RPMI8226 (cell line): ENCODE results near the gene TMEM244.
"Not testable (repeated sequence)": the region's sequence is repeated elsewhere in the genome, so short reads cannot be mapped to it uniquely, and the experiment has no call there.

Experiments used
- DNase-seq: peaks from one replicate; pipeline ENCODE4 v3.0.0-alpha.2; 2015

The TMEM244 gene

GRCh38 chr6:129802920-129803319 is 58.2 kb downstream of the TMEM244 start:
- not testable (repeated sequence) for DNase-seq

GRCh38 chr6:129801909-129802308 is 59.2 kb downstream of the TMEM244 start:
- no peak for DNase-seq

- DNase-seq: no peak
Measured at GRCh38 chr6:129795261-129795660, 65.9 kb downstream of the TMEM244 start.

GRCh38 chr6:129793447-129793846 is 67.7 kb downstream of the TMEM244 start:
- no peak for DNase-seq

GRCh38 chr6:129792049-129792448 is 69.1 kb downstream of the TMEM244 start:
- no peak for DNase-seq

- no peak for DNase-seq
Measured at GRCh38 chr6:129790785-129791184, 70.3 kb downstream of the TMEM244 start.

GRCh38 chr6:129789974-129790373 is 71.1 kb downstream of the TMEM244 start:
- DNase-seq: no peak

GRCh38 chr6:129787816-129788215 is 73.3 kb downstream of the TMEM244 start:
- DNase-seq: no peak

- no peak for DNase-seq
Measured at GRCh38 chr6:129786548-129786947, 74.6 kb downstream of the TMEM244 start.

- DNase-seq: no peak
Measured at GRCh38 chr6:129785756-129786135, 75.4 kb downstream of the TMEM244 start.

- no peak for DNase-seq
Measured at GRCh38 chr6:129785047-129785755, 75.9 kb downstream of the TMEM244 start.
